CD4-positive, alpha-beta T cell treated with Interleukin-6 at 100 ng/mL for 8 hours (primary cell): ENCODE measurements around the gene PGA4.
"Not testable (repeated sequence)": the region's sequence is repeated elsewhere in the genome, so short reads cannot be mapped to it uniquely, and the experiment has no call there.

Experiments
- DNase-seq: peaks from one replicate; pipeline ENCODE4 v3.0.0-alpha.2; 2020; ENCODE audit warnings: mixed read lengths, low spot score

Gene PGA4

DNA sequence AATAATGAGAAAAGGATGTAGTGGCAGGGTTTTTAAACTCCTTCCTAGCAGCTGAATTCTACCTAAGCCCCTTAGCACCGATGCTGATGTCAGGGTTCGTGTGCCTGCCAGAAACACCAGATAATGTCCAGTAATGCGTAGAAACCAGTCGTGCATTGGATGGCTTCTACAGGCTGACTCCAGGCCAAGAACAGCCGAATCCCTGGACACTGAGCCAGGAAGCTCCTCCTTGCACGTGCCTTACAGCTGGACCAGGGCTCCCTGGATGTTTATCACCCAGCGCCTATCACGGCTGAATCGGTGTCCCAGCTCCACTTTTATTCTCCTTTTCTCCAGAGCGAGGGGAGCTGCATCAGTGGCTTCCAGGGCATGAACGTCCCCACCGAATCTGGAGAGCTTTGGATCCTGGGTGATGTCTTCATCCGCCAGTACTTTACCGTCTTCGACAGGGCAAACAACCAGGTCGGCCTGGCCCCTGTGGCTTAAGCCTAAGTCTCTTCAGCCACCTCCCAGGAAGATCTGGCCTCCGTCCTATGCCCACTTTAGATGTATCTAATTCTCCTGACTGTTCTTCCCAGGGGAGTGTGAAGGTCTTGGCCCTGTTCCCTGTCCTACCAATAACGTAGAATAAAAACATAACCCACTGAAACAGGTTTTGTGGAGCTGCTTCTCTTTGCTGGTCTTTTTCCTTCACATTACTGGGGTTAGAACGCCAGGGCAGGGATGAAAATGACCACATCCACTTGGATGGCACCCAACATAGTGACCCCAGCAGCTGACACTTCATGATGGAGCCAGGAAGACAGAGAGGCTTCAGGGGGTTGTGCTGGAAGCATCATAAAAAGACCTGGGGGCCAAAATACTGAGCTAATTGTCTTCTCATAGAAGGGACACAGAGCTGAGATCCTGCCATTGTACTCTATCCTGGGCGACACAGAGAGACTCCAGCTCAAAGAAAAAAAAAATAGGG lies 28.9 kb downstream of the PGA4 start:
- DNase-seq: not testable (repeated sequence)

DNA sequence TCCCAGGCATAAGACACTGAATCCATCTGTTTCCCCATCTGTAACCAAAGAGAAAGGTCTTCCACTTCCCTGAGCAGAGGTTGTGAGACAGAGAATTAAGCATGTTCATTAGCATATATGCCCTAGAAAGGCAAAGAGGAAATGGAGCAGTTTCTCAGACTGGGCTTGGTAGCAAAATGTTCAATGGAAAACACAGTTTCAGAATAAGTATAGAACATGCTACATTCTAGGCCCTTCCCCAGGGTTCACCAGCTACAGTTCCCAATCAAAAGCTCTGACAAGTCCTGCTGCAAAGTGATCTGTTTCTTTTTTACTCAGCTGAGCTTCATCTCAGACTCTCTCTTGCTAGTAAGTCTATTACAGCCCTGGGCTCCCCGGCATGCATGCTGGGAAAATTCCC lies 30.2 kb downstream of the PGA4 start:
- DNase-seq: not testable (repeated sequence)

DNA sequence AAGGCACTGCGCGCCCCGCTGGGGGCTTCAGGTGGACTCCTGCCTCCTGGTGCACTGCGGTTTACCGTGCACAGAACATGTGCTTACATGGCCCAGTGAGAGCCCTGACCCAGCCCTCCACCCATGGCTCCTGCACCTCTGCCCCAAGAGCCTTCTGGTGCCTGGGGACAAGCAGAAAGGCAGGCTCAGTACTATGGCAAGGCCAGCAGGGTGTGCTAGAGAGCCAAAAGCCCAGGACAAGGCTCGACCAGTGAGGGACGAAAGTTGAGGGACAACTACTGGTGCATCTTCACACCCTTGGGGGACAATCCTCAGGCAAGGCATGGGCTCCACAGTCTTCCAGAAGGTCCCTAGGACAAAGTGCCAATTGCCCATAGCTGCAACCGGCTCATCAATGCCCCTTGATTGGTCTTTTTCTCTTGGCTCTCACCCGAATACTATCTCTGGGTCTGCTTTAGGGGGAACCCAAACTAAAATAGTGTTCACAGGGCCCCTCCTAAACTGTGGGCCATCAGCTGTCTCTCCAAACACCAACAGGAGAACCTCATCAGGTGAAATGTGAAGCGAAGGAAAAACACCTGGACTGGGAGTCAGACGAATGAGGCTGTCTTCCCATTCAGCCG lies 32.4 kb downstream of the PGA4 start:
- DNase-seq: peak; percentile 38

DNA sequence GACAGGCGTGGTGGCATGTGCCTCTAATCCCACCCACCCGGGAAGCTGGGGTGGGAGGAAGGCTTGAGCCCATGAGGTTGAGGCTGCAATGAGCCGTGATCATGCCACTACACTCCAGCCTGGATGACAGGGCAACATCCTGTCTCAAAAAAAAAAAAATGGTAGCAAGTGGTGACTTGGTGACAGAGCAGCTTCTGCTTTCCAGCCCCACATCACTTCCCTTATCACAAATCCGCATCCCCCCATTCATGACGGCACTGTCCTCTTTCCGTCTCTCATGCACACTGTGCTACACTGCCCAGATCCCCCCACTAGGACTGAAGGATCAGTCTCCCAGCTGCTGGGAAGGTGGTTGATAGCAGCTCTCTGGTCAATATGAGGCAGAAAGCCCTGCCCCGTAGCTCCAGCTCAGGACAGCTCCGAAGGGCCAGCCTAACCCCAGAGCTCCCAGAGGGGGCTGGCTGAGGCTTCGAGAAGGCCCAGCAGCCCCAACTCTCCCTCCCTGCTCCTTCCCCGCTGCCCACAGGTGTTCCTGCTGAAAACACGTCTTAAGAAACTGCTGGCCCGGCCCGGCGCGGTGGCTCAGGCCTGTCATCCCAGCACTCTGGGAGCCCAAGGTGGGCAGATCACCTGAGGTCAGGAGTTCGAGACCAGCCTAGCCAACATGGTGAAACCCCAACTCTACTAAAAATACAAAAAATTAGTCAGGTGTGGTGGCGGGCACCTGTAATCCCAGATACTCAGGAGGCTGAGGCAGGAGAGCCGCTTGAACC lies 34.7 kb downstream of the PGA4 start:
- no peak for DNase-seq

DNA sequence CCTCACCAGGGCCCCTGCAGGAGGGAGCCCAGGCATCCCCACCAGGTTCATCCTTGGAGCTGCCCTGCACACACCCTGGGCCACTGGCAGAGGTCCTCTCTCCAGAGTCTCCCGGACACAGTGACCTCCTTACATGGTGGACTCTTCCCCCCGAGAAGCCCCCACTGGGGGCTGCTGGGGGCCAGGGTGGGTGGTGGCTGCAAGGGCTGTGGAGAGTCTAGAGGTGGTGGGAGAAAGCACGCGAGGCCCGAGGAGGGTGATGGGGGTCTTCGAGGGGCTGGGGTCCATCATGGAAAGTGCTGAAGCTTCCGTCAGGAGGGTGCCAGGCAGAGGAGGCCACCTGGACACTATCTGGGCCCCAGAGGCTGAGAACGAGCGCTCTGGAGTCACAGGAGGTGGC lies 36.4 kb downstream of the PGA4 start:
- DNase-seq: no peak

DNA sequence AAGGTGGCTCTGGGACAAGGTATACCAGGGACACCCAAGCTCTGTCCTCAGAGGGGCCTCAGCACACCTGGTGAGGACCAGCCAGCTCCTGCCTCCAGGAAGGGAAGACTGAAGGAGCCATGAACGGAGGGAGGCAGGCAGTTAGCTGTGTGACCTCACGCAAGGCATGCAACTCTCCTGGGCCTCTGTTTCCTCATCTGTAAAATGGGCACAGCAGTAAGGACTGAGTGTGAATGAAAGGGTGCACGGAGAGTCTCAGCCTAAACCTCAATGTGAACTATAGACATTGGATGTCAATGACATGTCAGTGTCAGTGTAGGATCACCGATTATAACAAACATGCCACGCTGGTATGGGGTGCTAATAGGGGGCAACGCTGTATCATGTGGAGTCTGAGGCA lies 37.2 kb downstream of the PGA4 start:
- DNase-seq: no peak

DNA sequence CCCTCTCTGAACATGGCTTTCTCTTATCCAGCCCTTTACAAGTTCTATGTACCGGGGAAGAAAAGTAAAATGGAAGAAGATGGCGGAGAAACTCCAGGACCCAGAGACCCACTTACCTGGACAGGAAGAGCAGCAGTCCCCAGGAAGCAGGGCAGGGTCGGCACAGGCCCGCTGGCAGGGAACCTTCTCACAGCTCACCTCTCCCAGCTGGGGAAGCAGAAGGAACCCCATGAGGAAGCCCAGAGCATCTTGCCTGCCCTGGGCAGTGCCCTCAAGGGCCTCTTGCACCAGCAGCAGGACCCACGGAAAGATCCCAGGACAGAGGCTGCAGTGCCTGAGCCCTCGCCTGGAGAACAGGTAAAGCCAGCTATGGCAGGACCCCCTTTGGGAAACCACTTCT lies 42.2 kb downstream of the PGA4 start:
- DNase-seq: no peak

DNA sequence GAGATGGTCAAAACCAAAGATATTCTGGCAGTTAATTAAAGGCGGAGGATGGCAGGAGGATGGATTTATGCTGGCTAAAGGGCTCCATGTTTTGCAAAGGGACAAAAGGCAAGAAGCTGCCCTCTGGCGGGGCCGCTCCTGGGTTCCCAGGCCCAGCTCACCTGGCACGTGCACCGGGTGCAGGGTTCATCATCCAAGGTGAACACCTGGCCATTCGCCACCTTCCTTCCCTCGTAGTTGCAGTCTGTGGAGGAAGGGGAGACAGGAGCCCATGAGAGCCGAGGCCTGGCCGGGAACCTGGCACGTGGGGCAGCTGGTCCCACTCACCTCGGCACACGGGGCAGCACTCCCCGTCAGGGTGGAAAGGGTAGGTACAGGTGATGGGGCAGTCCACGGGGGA lies 42.6 kb downstream of the PGA4 start:
- no peak for DNase-seq

DNA sequence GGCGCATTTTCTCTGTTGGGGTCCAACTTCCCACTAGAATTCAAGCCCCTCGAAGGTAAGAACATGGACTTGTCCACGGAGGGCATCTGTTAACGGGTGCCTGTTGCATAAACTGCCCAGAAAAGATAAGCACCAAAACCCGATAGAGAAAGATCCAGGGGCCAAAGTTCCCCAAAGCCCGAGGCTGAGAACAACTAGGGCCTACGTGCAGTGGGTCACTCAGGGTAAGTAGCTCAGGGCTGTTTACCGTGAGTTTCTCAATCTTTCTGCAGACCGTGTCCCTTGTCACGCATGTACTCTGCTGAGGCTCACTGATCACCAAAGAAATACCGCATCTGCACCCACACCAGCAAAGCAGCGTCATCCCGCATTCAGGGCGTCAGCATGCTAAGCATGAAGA lies 43.2 kb downstream of the PGA4 start:
- no peak for DNase-seq

DNA sequence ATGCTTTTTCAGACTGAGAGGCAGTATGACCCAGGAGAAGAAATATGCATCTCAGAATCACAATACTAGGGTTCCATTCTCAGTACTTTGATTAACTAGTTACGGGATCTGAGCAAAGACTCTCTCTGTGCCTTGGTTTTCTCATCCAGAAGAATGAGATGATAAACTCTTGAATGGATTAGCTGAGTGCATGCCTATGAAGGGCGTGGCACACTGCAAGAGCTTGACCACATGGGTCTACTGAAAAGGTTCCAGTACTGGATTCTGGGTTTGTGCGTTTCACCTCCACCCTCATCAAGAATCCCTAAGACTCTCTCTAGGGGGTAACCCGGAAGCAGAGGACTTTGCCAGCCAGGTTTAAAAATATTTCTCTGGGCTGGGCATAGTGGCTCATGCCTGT lies 44.5 kb downstream of the PGA4 start:
- no peak for DNase-seq

DNA sequence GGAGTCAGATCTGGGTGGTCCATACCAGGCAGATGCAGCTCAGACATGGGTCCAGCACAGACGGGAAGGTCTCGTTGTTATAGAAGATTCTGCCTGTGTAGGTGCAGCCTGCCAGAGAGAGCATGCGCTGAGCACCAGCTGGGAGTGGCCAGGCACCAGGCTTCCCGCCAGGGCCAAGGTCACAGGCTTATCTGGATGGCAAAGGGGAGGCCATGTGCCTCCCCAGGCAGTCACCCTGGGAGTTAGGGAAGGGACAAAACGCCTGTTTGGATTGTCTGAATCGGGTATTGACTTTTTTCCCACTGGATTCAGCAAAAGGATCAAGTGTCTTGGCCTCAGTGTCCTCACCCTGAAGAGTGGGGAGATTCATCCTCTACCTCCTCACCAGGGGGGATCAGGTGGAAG lies 45.3 kb downstream of the PGA4 start:
- no peak for DNase-seq

DNA sequence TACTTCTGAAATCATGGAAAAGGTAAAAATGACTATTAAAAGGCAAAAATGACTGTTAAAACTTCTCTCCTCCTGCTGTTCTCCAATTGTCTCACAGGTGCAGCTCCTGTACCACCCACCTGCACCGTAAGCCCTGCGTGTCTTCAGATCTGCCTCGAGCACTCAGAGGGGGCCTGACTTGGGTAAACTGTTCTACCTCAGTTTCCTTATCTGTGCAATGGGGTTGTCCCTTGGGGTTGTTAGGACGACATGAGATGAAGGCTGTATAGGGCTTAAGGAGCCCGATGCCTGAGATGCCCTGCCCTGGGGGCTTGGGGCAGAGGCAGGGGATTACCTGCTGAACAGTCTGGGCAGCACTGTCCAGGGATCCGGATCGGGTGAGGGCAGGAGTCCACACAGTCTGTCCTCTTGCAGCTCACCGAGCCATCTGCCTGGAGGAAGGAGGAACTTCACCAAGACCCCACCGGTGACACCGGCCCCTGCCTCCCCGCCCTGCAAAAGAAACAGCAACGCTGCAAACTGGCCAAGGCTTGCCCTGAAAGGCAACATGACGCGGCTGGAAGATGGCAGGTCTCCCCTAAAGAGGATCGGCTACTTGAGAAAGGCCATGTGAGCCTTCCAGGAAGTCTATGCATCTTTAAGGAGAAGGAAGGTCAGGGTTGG lies 46.6 kb downstream of the PGA4 start:
- DNase-seq: no peak

DNA sequence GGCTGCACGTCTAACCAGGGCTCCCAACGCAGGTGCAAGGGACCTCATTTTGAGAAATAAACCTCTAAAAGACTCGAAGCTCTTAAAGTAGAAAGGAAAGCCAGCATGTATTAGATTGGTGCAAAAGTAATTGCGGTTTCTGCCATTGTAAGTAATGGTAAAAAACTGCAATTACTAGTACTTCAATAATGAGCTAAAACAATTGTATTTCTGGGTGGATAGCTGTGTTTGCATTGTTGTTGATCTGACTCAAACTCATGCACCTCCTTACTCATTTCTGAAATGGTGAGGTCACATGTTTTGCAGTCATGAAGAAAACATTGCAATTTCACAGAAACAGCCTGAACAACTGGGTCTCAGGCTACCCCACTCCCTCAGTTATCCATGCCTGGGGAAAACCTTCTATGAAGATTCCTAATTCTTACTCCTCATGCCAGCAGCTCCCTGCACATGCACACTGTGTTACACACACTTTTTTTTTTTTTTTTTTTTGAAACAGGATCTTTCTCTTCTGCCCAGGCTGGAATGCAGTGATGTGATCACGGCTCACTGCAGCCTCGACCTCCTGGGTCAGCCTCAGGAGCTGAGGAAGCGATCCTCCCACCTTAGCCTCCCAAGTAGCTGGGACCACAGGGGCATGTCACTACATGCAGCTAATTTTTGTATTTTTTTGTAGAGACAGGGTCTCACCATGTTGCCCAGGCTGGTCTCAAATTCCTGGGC lies 48.4 kb downstream of the PGA4 start:
- no peak for DNase-seq

DNA sequence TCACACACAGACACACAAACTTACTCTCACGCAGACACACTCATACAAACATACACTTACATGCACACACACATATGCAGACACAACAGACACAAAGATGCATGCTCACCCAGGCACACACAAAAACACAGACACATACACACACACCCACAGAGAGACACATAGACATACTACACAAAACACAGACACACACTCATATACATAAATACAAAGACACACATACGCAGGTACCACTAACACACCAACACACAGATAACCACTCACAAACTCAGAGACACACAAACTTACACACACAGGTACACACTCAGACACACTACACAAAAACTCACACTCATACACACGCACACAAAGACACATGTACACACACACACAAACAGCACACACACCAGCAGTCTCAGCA lies 50.6 kb downstream of the PGA4 start:
- no peak for DNase-seq

DNA sequence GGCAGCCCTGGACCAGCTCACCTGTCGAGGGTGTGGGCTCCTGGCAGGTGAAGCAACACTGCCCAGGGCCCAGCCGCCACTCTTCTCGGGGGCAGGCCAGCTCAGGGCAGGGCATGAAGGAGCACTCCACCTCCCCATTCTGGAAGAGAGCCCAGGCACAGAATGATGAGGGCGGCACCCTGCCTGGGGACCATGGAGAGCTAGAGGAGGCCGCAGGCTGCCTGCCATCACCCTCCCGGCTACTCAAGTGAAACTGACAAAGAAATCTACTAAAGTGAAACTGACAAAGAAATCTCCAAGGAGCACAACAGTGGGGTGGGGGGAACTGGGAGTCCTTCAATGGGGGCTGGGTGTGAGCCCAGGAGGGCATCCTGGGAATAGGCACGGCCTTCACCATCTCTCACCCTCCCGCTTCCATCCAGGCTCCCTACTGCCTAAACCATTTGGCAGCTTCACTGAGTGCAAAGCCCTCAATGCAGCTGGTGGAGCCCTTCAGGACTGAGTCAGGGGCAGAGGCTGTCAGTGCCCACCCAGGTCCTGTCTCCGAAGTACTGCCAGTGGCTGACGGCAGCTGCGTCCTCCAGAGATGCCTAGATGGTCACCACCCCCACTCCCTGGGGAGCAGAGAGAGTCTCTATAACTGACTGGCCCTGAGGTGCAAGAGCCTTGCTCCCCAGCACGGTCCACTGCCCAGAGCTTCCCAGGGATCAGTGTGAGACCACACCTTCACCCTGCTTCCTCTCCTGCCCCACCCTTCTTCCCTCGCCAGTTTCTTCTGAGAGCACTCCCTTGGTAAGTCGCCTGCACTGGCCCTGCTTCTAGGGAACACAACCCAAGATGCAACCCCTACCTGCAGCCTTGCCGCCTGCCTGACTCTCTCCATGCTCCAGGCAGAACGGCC lies 51.3 kb downstream of the PGA4 start:
- no peak for DNase-seq

DNA sequence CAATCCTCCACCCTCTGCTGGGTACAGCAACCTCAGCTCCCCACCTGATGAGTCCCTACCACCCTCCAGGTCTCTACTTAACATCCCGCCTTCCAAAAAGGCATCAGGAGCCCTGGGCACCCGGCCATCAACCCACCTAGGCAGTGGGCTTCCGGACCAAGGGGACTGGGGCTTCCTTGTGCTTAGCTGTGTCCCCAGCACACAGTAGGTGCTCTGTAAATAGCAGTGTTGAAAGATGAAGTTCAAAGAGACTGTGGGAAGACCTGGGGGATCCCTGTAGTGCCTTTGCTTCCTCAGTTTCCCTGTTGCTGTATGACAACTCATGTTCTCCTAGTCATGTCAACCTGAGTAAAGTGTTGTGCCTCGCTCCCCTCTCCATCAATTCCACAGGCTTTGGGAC lies 51.9 kb downstream of the PGA4 start:
- DNase-seq: no peak

DNA sequence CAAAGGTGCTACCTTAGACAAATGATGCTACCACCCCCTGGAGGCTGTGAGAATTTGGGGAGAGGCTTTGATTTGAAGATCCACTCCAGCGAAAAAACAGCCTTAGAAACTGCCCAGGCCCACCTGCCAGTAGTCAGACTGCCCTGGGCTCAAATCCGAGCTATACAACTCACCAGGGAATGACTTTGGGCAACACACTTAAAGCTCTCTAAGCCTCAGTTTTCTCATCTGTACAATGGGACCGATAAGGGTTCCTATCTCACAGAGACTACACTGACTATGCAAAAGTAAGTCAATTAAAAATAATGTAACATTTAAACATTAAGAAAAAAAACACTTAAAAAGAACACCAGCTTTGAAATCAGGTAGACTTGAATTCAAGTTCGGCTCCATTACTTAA lies 53.0 kb downstream of the PGA4 start:
- DNase-seq: no peak

DNA sequence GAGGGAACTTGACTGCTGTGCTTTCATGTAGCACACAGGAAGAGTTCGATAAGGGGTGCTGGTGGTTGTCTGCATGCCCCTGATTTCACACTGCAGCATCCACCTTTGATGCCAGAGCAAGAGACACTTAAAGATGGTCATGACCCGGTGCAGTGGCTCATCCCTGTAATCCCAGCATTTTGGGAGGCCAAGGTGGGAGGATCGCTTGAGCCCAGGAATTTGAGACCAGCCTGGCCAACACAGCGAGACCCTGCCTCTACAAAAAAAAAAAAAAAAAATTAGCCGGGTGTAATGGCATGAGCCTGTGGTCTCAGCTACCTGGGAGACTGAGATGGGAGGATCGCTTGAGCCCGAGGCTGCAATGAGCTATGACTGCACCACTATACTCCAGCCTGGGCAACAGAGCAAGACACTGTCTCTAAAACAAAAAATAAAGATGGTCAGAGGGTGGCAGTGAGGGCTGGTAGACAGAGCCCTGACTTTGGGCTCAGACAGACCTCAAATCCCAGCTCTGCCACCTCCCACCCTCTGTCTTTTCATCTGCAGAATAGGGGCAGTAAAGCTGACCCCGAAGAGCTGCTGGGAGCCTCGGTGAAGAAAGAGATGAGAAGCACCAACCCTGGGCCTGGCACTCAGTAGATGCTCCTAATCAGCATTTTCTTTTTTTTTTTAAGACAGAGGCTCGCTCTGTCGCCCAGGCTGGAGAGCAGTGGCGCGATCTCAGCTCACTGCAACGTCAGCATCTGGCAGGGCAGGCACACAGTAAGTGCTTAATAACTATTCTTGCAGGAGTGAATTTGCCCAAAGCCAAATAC lies 55.2 kb downstream of the PGA4 start:
- no peak for DNase-seq

DNA sequence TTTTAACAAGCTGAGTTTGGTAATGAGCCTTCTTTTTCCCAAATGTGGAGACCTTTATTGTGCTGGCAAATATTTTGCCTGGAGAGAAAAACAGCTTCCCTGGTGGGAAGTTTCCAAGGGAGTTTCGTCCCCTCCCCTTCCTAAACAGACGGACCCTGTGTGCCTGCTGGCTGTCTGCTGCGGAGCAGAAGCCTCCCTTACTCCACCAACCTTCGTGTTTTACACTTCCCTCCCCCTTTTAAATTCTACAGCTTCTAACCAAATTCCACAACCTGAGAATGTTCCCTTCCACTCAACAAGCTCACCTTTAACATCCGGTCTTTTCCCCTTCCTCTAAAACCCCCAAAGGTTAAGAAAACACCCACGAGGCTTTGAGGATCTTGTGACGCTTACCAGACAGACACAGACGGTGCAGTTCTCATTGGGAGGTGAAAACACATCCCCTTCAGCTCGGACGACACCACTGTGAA lies 55.9 kb downstream of the PGA4 start:
- no peak for DNase-seq
